H9 (cell line): ENCODE measurements around the gene NPFF. TPM values are rescaled to one million over a fixed set of nuclear protein-coding genes. Genes with fewer than 3 reads are reported as not detected.

Experiments
- DNase-seq: peaks from one replicate; pipeline ENCODE4 v3.0.0-alpha.2; 2017
- H2AFZ ChIP-seq: one replicate; pipeline ENCODE4 v1.6.1; 2013; ENCODE audit warnings: mild to moderate bottlenecking, low read length, control low read depth, moderate library complexity
- H2AK5ac ChIP-seq: 2 replicates; pipeline ENCODE4 v1.6.1; 2013; ENCODE audit warnings: low read length, control low read depth, mixed read lengths; ENCODE audit not compliant: insufficient read length
- H2BK120ac ChIP-seq: one replicate; pipeline ENCODE4 v1.6.1; 2013; ENCODE audit warnings: low read depth, mild to moderate bottlenecking, low read length, control low read depth, inconsistent platforms; ENCODE audit not compliant: poor library complexity, severe bottlenecking
- H2BK12ac ChIP-seq: 2 replicates; pipeline ENCODE4 v1.6.1; 2013; ENCODE audit warnings: low read length, control low read depth, mixed read lengths, low read depth; ENCODE audit not compliant: insufficient read length
- H2BK15ac ChIP-seq: 2 replicates; pipeline ENCODE4 v1.6.1; 2013; ENCODE audit warnings: low read depth, low read length, control low read depth
- H2BK20ac ChIP-seq: one replicate; pipeline ENCODE4 v1.6.1; 2013; ENCODE audit warnings: low read depth, mild to moderate bottlenecking, low read length, control low read depth, inconsistent platforms; ENCODE audit not compliant: poor library complexity, severe bottlenecking
- H2BK5ac ChIP-seq: 2 replicates; pipeline ENCODE4 v1.6.1; 2013; ENCODE audit warnings: low read length, control low read depth, mixed read lengths; ENCODE audit not compliant: insufficient read length
- H3K14ac ChIP-seq: 2 replicates; pipeline ENCODE4 v1.6.1; 2013; ENCODE audit warnings: low read length, control low read depth; ENCODE audit not compliant: insufficient read depth
- H3K18ac ChIP-seq: 2 replicates; pipeline ENCODE4 v1.6.1; 2013; ENCODE audit warnings: low read depth, mild to moderate bottlenecking, mixed read lengths, low read length, control low read depth; ENCODE audit not compliant: insufficient read length
- H3K23ac ChIP-seq: 2 replicates; pipeline ENCODE4 v1.6.1; 2013; ENCODE audit warnings: low read length, control low read depth, mixed read lengths, low read depth; ENCODE audit not compliant: insufficient read length
- H3K23me2 ChIP-seq: 2 replicates; pipeline ENCODE4 v1.6.1; 2013; ENCODE audit warnings: low read depth, mild to moderate bottlenecking, mixed read lengths, low read length, control low read depth; ENCODE audit not compliant: insufficient read length, poor library complexity, severe bottlenecking
- H3K27ac ChIP-seq: 2 replicates; pipeline ENCODE4 v1.5.1; 2013; ENCODE audit warnings: low read length, control low read depth, mixed read lengths, low read depth; ENCODE audit not compliant: insufficient read length
- H3K27me3 ChIP-seq: 2 replicates; pipeline ENCODE4 v1.6.1; 2013; ENCODE audit warnings: low read length, control low read depth, inconsistent platforms; ENCODE audit not compliant: insufficient read depth
- H3K4ac ChIP-seq: 2 replicates; pipeline ENCODE4 v1.6.1; 2013; ENCODE audit warnings: low read depth, mild to moderate bottlenecking, control low read depth, inconsistent platforms, low read length, moderate library complexity
- H3K4me1 ChIP-seq: 2 replicates; pipeline ENCODE4 v1.6.1; 2013; ENCODE audit warnings: low read length, control low read depth, inconsistent platforms; ENCODE audit not compliant: insufficient read depth
- H3K4me2 ChIP-seq: 2 replicates; pipeline ENCODE4 v1.6.1; 2013; ENCODE audit warnings: low read length, control low read depth, mixed read lengths; ENCODE audit not compliant: insufficient read length, insufficient read depth
- H3K56ac ChIP-seq: 2 replicates; pipeline ENCODE4 v1.6.1; 2013; ENCODE audit warnings: low read depth, mild to moderate bottlenecking, mixed read lengths, low read length, control low read depth; ENCODE audit not compliant: insufficient read length
- H3K79me1 ChIP-seq: 2 replicates; pipeline ENCODE4 v1.6.1; 2013; ENCODE audit warnings: low read depth, mild to moderate bottlenecking, moderate library complexity, low read length, control low read depth, inconsistent platforms; ENCODE audit not compliant: insufficient read depth, poor library complexity, severe bottlenecking
- H3K79me2 ChIP-seq: 2 replicates; pipeline ENCODE4 v1.6.1; 2013; ENCODE audit warnings: low read length, control low read depth, inconsistent platforms; ENCODE audit not compliant: insufficient read depth
- H3K9ac ChIP-seq: 2 replicates; pipeline ENCODE4 v1.6.1; 2013; ENCODE audit warnings: low read length, control low read depth, mixed read lengths; ENCODE audit not compliant: insufficient read length; ENCODE audit errors: extremely low read depth
- H3K9me3 ChIP-seq: one replicate; pipeline ENCODE4 v1.6.1; 2013; ENCODE audit warnings: low read depth, low read length, inconsistent platforms; ENCODE audit not compliant: control insufficient read depth
- H3T11ph ChIP-seq: one replicate; pipeline ENCODE4 v1.6.1; 2013; ENCODE audit warnings: mild to moderate bottlenecking, low read length, control low read depth, inconsistent platforms
- H4K20me1 ChIP-seq: one replicate; pipeline ENCODE4 v1.6.1; 2013; ENCODE audit not compliant: control insufficient read depth, insufficient read length, insufficient read depth
- H4K5ac ChIP-seq: 2 replicates; pipeline ENCODE4 v1.6.1; 2013; ENCODE audit warnings: low read depth, mild to moderate bottlenecking, mixed read lengths, low read length, control low read depth; ENCODE audit not compliant: insufficient read length
- H4K8ac ChIP-seq: replicated peaks from 2 replicates; pipeline ENCODE4 v1.6.1; 2013; ENCODE audit warnings: low read length, control low read depth, mixed read lengths, low read depth; ENCODE audit not compliant: insufficient read length
- H4K91ac ChIP-seq: 2 replicates; pipeline ENCODE4 v1.6.1; 2013; ENCODE audit warnings: low read depth, mild to moderate bottlenecking, moderate library complexity, mixed read lengths, low read length, control low read depth; ENCODE audit not compliant: insufficient read length
- H3K27ac Mint-ChIP-seq, 3 experiments: 2 replicates in 2 of 3; 3 replicates in 1 of 3; pipeline ENCODE4 v1.8.0; 2020 to 2021; ENCODE audit warnings: mixed read lengths in 3 of 3, mild to moderate bottlenecking in 1 of 3, moderate library complexity in 1 of 3
- H3K27me3 Mint-ChIP-seq: 2 replicates; pipeline ENCODE4 v1.8.0; 2021; ENCODE audit warnings: low read depth, mild to moderate bottlenecking, moderate library complexity, mixed read lengths
- H3K36me3 Mint-ChIP-seq, 3 experiments: 2 replicates in 2 of 3; 3 replicates in 1 of 3; pipeline ENCODE4 v1.8.0; 2020 to 2021; ENCODE audit warnings: low read depth in 3 of 3, mixed read lengths in 3 of 3; ENCODE audit not compliant: insufficient read depth in 1 of 3
- H3K4me1 Mint-ChIP-seq, 2 experiments: 2 replicates each; pipeline ENCODE4 v1.8.0; 2020; ENCODE audit warnings: mixed read lengths in 2 of 2
- H3K4me3 Mint-ChIP-seq, 2 experiments: 2 replicates in 1 of 2; 3 replicates in 1 of 2; pipeline ENCODE4 v1.8.0; 2020 to 2021; ENCODE audit warnings: mild to moderate bottlenecking in 2 of 2, mixed read lengths in 2 of 2, moderate library complexity in 1 of 2
- H3K9me3 Mint-ChIP-seq, 2 experiments: 2 replicates in 1 of 2; 3 replicates in 1 of 2; pipeline ENCODE4 v1.8.0; 2020; ENCODE audit warnings: mild to moderate bottlenecking in 2 of 2, mixed read lengths in 2 of 2, moderate library complexity in 1 of 2
- CTCF ChIP-seq: fragments of 200-600 bp; sonication (generic); conservative IDR thresholded peaks from 3 replicates; pipeline ENCODE4 v1.8.0; 2021; ENCODE audit warnings: antibody characterized with exemption, mild to moderate bottlenecking
- whole genome bisulfite sequencing: extraction: QIAGEN DNeasy Blood & Tissue Kit; methylation state at CpG from one replicate; pipeline ENCODE4 v1.1.7; 2013; ENCODE audit warnings: missing lambda C conversion rate, low lambda C conversion rate, mixed read lengths; ENCODE audit not compliant: insufficient read length; ENCODE audit errors: extremely low coverage; 5-methylcytosine and 5-hydroxymethylcytosine counted together
- total RNA-seq: library from RNA; stranded (reverse); gene quantifications from 2 replicates; pipeline ENCODE4 v1.2.1, GENCODE V29; 2021

NPFF gene
- total RNA-seq, 1 experiment from 2014 or later: not detected

- Histone ChIP-seq H3K9ac (no peak overlapping the region), H3T11ph (no peak overlapping the region), H3K27ac (no peak overlapping the region), H2BK20ac (no peak overlapping the region), H3K56ac (no peak overlapping the region), H2AFZ (no peak overlapping the region), H4K8ac (no peak overlapping the region), H2BK15ac (no peak overlapping the region), H3K79me1 (no peaks in the 10 kb centered on the region), H3K14ac (no peak overlapping the region), H3K23me2 (no peaks in the 10 kb centered on the region), H3K79me2 (no peaks in the 10 kb centered on the region), H4K91ac (no peak overlapping the region), H3K23ac (no peak overlapping the region), H3K18ac (no peak overlapping the region), H2AK5ac (no peak overlapping the region), H4K20me1 (no peaks in the 10 kb centered on the region), H2BK12ac (no peak overlapping the region), H3K4ac (no peak overlapping the region), H3K4me2 (no peak overlapping the region), H2BK120ac (no peak overlapping the region), H3K27me3 (no peaks in the 10 kb centered on the region), H4K5ac (no peak overlapping the region), H2BK5ac (no peak overlapping the region), H3K4me1 (no peaks in the 10 kb centered on the region; the same call in 1 of the 2 replicates), H3K9me3 (no peaks in the 10 kb centered on the region)
- Mint-ChIP-seq H3K4me3 (no peak overlapping the region), H3K27ac (no peak overlapping the region; a peak in 1 of 7 replicates), H3K36me3 (peaks cover 3 to 22% (median 4%) of the 10 kb centered on the region in 3 experiments; a peak in 4 of 7 replicates), H3K27me3 (no peaks in the 10 kb centered on the region), H3K9me3 (no peaks in the 10 kb centered on the region), H3K4me1 (peaks cover 0 to 10% of the 10 kb centered on the region in 2 experiments; a peak in 3 of 4 replicates)
- TF ChIP-seq CTCF: no peak
- no peak for DNase-seq
- WGBS: no CpG with 5 or more reads among the region's 6 CpGs
These were observed 6.6 kb upstream of the NPFF start for GRCh38 chr12:53513712-53514410.
